K562 (cell line): ENCODE results near the gene PRKAR2B. TPM values are rescaled to one million over a fixed set of nuclear protein-coding genes. Genes with fewer than 3 reads are reported as not detected.
A peak's percentile ranks its signal among the peaks of the same experiment; 100 is the strongest.

Source experiments
- CEBPZ ChIP-seq: fragments of 150-350 bp; IDR thresholded peaks from 2 replicates; pipeline ENCODE4 v1.6.1; 2014; ENCODE audit warnings: low read depth, mild to moderate bottlenecking, low read length, borderline replicate concordance
- CREM ChIP-seq: IDR thresholded peaks from 2 replicates; pipeline ENCODE4 v1.6.1; 2014; ENCODE audit warnings: antibody characterized with exemption, low read depth
- CTBP1 ChIP-seq: fragments of 450-650 bp; IDR thresholded peaks from 2 replicates; pipeline ENCODE4 v1.6.1; 2016; ENCODE audit warnings: borderline replicate concordance
- DACH1 ChIP-seq: fragments of 450-650 bp; IDR thresholded peaks from 2 replicates; pipeline ENCODE4 v1.6.1; 2018; ENCODE audit not compliant: partially characterized antibody
- ESRRA ChIP-seq: fragments of 450-650 bp; IDR thresholded peaks from 2 replicates; pipeline ENCODE4 v1.6.1; 2014; ENCODE audit warnings: low read depth, mild to moderate bottlenecking, moderate library complexity, borderline replicate concordance
- ETS2 ChIP-seq: IDR thresholded peaks from 2 replicates; pipeline ENCODE4 v1.6.1; 2016; ENCODE audit warnings: borderline replicate concordance, missing genetic modification characterization, mild to moderate bottlenecking, moderate library complexity, missing compliant biosample characterization; ENCODE audit not compliant: poor library complexity, severe bottlenecking
- FOXJ3 ChIP-seq: sonication (generic); formaldehyde crosslinking; IDR thresholded peaks from 2 replicates; pipeline ENCODE4 v1.4.0; 2020; ENCODE audit warnings: mild to moderate bottlenecking, missing genetic modification reagents
- HEY1 ChIP-seq: fragments of 250-450 bp; sonication (Bioruptor Pico); IDR thresholded peaks from 2 replicates; pipeline ENCODE4 v1.5.0; 2020; ENCODE audit warnings: mild to moderate bottlenecking, moderate library complexity, borderline replicate concordance
- HNRNPK ChIP-seq: fragments of 200-400 bp; formaldehyde crosslinking; IDR thresholded peaks from one replicate; pipeline ENCODE4 v1.6.1; 2018; ENCODE audit warnings: mild to moderate bottlenecking, low read depth, low read length; ENCODE audit not compliant: poor library complexity, severe bottlenecking
- POLR2H ChIP-seq: IDR thresholded peaks from 2 replicates; pipeline ENCODE4 v1.6.1; 2016; ENCODE audit warnings: missing genetic modification characterization, low read depth, mild to moderate bottlenecking, control low read depth, missing compliant biosample characterization, moderate library complexity
- XRCC4 ChIP-seq: IDR thresholded peaks from one replicate; pipeline ENCODE4 v1.6.1; 2011; ENCODE audit not compliant: insufficient read depth, insufficient read length; ENCODE audit errors: extremely low read depth
- ZNF133 ChIP-seq: fragments of 250-450 bp; sonication (Bioruptor Pico); IDR thresholded peaks from 2 replicates; pipeline ENCODE4 v1.4.0; 2020; ENCODE audit warnings: mild to moderate bottlenecking
- ZNF3 ChIP-seq: fragments of 250-450 bp; sonication (Bioruptor Pico); IDR thresholded peaks from 2 replicates; pipeline ENCODE4 v1.5.0; 2021; ENCODE audit warnings: mild to moderate bottlenecking, moderate library complexity
- polyA plus RNA-seq, 8 experiments: library from polyadenylated mRNA; depleted of rRNA in 4 of 8; stranded (reverse) in 5 of 8; unstranded in 3 of 8; fragments of >200 nt; fragmentation: Nextera tagmentation in 2 of 8; fragmentation: Illumina TruSeq in 1 of 8; extraction: Ambion mirVana in 2 of 8; extraction: Trizol in 1 of 8; gene quantifications; 2 replicates each; pipeline versions ENCODE4 v1.2.1 to v1.2.3, GENCODE V29; 2011 to 2014; ENCODE audit warnings: inconsistent platforms in 1 of 8, missing spikeins in 1 of 8
- total RNA-seq, 7 experiments: library from RNA; depleted of rRNA in 6 of 7; stranded (reverse); fragments of >200 nt in 6 of 7; fragmentation: Illumina TruSeq in 2 of 7; extraction: Trizol in 2 of 7; gene quantifications; 2 replicates each; pipeline versions ENCODE4 v1.2.1 to v1.2.3, GENCODE V29; 2011 to 2021; ENCODE audit warnings: low replicate concordance in 1 of 7
- TF ChIP-seq, protein P1 (sequence below): fragments of 450-650 bp; IDR thresholded peaks from 2 replicates; pipeline ENCODE4 v1.6.1; 2017; ENCODE audit warnings: antibody characterized with exemption
- TF ChIP-seq, protein P2 (sequence below): fragments of 250-450 bp; sonication (Bioruptor Pico); IDR thresholded peaks from 2 replicates; pipeline ENCODE4 v1.8.0; 2021; ENCODE audit warnings: moderate library complexity, mild to moderate bottlenecking, inconsistent platforms
- TF ChIP-seq, protein P3 (sequence below): fragments of 250-450 bp; sonication (Bioruptor Pico); IDR thresholded peaks from 2 replicates; pipeline ENCODE4 v1.8.0; 2022; ENCODE audit warnings: inconsistent platforms, mild to moderate bottlenecking, moderate library complexity, borderline replicate concordance
- TF ChIP-seq, protein P4 (sequence below), 3 experiments: IDR thresholded peaks in 2 of 3; conservative IDR thresholded peaks in 1 of 3; 2 replicates each; pipeline ENCODE4 v1.5.1; 2011 to 2012; ENCODE audit warnings: low read length in 3 of 3, mild to moderate bottlenecking in 3 of 3, control low read depth in 2 of 3, improper control_type of control experiment in 1 of 3, inconsistent platforms in 1 of 3, low read depth in 1 of 3, mixed read lengths in 1 of 3, moderate library complexity in 1 of 3; ENCODE audit not compliant: insufficient read depth in 2 of 3

The PRKAR2B gene
- total and polyA plus RNA-seq, 9 of the 15 experiments (the other 6 are each of a cell fraction or from before 2014, with no cell fraction given) = 59.0 to 173 (median 129) TPM

DNA sequence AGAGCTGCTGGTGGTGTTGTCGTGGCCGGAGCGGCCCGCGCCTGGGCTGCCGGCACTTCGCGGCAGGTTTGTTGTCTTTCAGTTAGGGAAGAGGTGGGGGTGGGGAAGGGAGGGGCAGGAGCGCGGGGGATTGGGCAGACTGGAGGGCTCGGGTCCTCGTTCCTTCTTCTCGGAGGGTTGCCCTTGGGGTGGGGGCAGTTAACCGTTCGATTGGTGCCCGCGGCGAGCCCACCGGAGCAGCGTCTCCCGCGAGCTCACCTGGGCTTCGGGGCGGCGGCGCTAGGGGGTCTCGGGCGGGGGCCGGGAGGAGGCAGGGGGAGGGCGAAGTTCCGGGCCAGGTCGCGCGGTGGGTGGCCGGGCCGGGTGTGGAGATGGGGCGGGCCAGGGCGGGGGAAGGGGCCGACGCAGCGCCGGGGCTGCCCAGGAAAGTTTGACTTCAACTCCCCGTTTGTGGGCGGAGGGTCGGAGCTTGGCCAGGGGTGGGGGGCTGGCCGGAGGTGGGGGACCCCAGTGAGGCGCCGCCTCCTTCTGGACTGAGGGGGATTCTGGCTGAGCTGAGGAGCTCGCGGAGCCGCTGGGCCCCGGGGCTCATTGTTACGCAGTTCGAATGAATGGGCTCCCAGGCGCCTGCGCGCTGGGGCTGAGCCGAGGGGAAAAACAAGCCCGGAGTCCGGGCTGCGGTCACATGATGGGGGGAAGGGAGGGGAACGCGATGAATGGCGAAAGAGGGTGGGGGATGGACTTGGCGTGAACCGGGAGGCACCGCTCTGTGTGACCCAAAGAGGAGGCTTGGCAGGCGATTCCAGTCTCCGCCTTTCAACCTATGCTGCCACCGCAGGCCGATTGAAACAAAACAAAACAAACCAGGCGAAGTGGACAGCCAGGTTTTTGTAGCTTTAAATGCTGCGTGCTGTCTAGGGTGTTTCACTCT, 124.9 kb downstream of the PRKAR2B start (continued):
- TF ChIP-seq HNRNPK = peak; percentile 13
- TF ChIP-seq CREM = peak; percentile 88
- TF ChIP-seq, protein P1, sequence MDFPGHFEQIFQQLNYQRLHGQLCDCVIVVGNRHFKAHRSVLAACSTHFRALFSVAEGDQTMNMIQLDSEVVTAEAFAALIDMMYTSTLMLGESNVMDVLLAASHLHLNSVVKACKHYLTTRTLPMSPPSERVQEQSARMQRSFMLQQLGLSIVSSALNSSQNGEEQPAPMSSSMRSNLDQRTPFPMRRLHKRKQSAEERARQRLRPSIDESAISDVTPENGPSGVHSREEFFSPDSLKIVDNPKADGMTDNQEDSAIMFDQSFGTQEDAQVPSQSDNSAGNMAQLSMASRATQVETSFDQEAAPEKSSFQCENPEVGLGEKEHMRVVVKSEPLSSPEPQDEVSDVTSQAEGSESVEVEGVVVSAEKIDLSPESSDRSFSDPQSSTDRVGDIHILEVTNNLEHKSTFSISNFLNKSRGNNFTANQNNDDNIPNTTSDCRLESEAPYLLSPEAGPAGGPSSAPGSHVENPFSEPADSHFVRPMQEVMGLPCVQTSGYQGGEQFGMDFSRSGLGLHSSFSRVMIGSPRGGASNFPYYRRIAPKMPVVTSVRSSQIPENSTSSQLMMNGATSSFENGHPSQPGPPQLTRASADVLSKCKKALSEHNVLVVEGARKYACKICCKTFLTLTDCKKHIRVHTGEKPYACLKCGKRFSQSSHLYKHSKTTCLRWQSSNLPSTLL = no peak
- no peak for TF ChIP-seq XRCC4
- no peak for TF ChIP-seq HEY1 (CRISPR knock-in tag)
- peak; percentile 88; the same call in 1 of the 2 replicates for TF ChIP-seq ESRRA
- peak; percentile 68; the same call in 1 of the 2 replicates for TF ChIP-seq CTBP1
- peak; percentile 45 for TF ChIP-seq DACH1
- TF ChIP-seq ETS2 (tag) = no peak
- TF ChIP-seq, protein P2, sequence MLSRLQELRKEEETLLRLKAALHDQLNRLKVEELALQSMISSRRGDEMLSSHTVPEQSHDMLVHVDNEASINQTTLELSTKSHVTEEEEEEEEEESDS (CRISPR knock-in tag) = no peak
- 0 out of 2 replicates have a peak, but pooled peaks have one; percentile 24 for TF ChIP-seq CEBPZ
- no peak for TF ChIP-seq POLR2H (tag)
- TF ChIP-seq, protein P3, sequence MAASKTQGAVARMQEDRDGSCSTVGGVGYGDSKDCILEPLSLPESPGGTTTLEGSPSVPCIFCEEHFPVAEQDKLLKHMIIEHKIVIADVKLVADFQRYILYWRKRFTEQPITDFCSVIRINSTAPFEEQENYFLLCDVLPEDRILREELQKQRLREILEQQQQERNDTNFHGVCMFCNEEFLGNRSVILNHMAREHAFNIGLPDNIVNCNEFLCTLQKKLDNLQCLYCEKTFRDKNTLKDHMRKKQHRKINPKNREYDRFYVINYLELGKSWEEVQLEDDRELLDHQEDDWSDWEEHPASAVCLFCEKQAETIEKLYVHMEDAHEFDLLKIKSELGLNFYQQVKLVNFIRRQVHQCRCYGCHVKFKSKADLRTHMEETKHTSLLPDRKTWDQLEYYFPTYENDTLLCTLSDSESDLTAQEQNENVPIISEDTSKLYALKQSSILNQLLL (CRISPR knock-in tag) = no peak
- no peak for TF ChIP-seq ZNF3 (CRISPR knock-in tag)
- no peak for TF ChIP-seq ZNF133
- TF ChIP-seq, protein P4, sequence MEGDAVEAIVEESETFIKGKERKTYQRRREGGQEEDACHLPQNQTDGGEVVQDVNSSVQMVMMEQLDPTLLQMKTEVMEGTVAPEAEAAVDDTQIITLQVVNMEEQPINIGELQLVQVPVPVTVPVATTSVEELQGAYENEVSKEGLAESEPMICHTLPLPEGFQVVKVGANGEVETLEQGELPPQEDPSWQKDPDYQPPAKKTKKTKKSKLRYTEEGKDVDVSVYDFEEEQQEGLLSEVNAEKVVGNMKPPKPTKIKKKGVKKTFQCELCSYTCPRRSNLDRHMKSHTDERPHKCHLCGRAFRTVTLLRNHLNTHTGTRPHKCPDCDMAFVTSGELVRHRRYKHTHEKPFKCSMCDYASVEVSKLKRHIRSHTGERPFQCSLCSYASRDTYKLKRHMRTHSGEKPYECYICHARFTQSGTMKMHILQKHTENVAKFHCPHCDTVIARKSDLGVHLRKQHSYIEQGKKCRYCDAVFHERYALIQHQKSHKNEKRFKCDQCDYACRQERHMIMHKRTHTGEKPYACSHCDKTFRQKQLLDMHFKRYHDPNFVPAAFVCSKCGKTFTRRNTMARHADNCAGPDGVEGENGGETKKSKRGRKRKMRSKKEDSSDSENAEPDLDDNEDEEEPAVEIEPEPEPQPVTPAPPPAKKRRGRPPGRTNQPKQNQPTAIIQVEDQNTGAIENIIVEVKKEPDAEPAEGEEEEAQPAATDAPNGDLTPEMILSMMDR (IDR thresholded peaks at IDR 0.05 in 2 of 3, conservative IDR thresholded peaks at IDR 0.05 in 1 of 3; ENCODE audit: insufficient read depth in 2 of 3, low read depth in 1 of 3, low read length in 3 of 3) = peak; percentile 32 to 52 (median 46); a peak in 5 of 6 replicates
- TF ChIP-seq FOXJ3 (CRISPR knock-in tag) = no peak
